ENCODE measurements around the gene U2SURP.
"Not testable (repeated sequence)": the region's sequence is repeated elsewhere in the genome, so short reads cannot be mapped to it uniquely, and the experiment has no call there.

The U2SURP gene

DNA sequence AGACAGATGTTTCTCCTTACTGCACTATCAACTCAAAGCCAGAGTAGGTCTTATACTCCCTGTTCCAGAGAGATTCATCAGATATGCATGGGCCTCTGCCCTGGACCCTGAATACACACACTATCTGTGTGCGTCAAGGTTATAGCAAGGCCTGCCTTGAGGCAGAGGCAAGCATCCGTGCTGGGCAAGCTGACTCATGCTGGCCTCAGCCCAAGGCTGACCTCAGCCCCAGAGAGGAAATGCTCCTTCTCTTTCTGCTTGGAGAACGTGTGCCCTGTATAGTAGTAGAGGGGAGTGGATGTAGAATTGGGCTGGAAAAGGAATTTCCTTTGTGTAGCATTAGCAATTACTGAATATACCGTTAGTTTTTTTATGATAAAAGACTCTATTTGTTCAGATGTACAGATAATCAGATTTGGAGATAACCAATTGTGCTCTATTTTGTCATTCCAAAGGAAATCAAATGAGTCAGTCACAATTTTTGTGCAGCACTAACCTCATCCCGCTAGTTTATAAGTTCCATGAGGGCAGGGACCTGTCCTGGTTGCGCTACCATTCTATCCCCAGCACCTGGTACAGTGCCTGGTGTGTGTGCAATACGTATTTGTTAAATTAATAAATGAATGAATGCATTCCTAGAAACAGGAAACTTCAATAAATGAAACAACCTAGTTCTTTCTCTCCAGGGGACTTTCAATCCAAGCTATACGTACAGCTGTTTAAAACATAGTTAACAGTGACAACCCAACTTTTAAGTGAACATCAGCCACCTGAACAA lies 24.6 kb upstream of the U2SURP start:
- no peak for DNase-seq (ENCODE audit: low read depth)

DNA sequence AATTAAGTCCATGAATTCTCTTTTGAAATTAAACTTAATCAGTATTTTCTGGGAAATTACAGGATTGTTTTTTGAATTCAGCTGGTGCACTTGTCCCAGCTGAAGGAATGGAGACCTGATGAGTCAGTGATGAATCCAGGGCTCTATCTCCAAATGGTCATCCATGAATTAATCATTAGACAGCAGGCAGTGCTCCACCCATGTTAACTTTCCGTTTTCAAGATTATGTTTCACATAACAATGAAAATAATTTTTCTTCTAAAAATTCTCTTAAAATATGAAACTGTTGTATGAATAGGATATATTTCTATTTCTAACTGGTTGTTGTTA lies 24.0 kb upstream of the U2SURP start:
- DNase-seq (ENCODE audit: low read depth) = no peak

GRCh38 chr3:142981108-142981507 lies 20.3 kb upstream of the U2SURP start:
- DNase-seq (ENCODE audit: low read depth) = no peak

DNA sequence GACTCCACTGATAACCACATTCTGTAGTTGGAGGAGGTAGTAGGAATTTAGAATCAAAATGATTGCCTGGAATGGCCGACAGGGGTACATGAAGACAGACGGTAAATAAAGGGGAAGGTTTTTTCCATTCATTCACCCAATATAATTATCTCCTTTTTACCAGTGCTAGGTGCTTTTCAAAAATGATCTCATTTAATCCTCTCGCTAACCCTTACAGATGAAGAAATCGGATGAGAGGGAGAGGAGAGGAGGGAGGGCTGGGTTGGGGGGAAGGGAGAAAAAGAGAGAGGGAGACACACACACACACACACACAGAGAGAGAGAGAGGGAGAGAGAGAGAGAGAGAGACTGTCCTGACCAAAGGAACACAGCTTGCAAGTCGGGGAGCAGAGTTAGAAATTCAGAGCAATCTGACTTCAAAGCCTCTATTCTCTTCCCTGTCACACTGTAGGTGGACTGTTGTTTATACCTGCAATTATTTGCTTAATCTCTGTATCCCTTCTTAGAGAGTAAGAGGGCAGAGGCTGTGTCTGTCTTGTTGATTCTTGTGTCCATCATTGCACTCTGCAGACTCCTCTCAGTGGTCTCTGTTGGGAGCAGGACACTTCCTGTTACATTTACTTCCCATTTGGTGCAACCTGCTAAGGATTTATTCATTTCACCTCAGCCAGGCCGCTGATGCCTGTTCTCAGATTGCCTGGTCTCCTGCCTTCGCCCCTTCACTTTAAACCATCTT lies 19.2 kb upstream of the U2SURP start:
- DNase-seq (ENCODE audit: low read depth) = no peak

GRCh38 chr3:142983318-142983717 lies 18.1 kb upstream of the U2SURP start:
- no peak for DNase-seq (ENCODE audit: low read depth)

- no peak for DNase-seq (ENCODE audit: low read depth)
These were observed 17.1 kb upstream of the U2SURP start for GRCh38 chr3:142984255-142984654.

- DNase-seq (ENCODE audit: low read depth) = no peak
These were observed 14.2 kb upstream of the U2SURP start for GRCh38 chr3:142987080-142987700.

- no peak for DNase-seq (ENCODE audit: low read depth)
These were observed 13.7 kb upstream of the U2SURP start for GRCh38 chr3:142987707-142988106.

GRCh38 chr3:142988221-142988620 lies 13.1 kb upstream of the U2SURP start:
- not testable (repeated sequence) for DNase-seq (ENCODE audit: low read depth)

DNA sequence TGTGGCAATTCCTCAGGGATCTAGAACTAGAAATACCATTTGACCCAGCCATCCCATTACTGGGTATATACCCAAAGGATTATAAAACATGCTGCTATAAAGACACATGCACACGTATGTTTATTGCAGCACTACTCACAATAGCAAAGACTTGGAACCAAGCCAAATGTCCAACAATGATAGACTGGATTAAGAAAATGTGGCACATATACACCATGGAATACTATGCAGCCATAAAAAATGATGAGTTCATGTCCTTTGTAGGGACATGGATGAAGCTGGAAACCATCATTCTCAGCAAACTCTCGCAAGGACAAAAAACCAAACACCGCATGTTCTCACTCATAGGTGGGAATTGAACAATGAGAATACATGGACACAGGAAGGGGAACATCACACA lies 12.5 kb upstream of the U2SURP start:
- not testable (repeated sequence) for DNase-seq (ENCODE audit: low read depth)

DNA sequence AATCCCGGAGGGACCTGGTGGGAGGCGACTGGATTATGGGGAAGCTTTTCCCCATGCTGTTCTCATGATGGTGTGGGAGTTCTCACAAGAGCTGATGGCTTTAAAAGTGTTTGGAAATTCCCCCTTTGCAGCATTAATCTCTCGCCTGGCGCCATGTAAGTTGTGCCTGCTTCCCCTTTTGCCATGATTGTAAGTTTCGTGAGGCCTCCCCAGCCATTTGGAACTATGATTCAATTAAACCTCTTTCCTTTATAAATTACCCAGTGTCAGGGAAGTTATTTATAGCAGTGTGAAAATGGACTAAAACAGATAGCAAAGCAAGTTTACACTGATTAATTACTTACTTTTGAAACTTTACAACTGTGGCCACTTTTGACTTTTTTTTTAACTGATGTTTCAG lies 10.6 kb upstream of the U2SURP start:
- DNase-seq (ENCODE audit: low read depth) = no peak

GRCh38 chr3:142992323-142992722 lies 9.0 kb upstream of the U2SURP start:
- no peak for DNase-seq (ENCODE audit: low read depth)

- no peak for DNase-seq (ENCODE audit: low read depth)
These were observed 7.4 kb upstream of the U2SURP start for GRCh38 chr3:142993958-142994442.

DNA sequence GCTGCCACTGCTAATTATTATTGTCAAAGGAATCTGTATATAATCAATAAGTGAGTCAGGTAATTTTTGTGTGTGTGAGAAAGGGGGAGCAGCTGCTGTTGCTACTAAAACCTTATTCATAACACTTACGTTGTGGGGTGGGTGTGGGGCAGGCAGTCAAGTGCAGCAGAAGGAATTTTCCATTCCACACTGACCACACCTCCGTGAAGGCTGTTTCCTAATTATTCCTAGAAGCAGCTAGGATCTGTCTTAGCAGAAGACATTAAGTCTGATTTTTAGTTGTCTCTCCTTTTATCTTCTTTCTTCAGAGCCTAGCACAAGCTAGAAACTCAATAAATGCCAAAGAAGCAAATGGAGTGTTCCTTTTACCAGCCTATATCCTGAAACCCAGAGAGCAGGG lies 4.0 kb upstream of the U2SURP start:
- no peak for DNase-seq (ENCODE audit: low read depth)

GRCh38 chr3:142998439-142998838 lies 2.9 kb upstream of the U2SURP start:
- no peak for DNase-seq (ENCODE audit: low read depth)

GRCh38 chr3:142999881-143000280 lies 1.5 kb upstream of the U2SURP start:
- DNase-seq (ENCODE audit: low read depth) = no peak

DNA sequence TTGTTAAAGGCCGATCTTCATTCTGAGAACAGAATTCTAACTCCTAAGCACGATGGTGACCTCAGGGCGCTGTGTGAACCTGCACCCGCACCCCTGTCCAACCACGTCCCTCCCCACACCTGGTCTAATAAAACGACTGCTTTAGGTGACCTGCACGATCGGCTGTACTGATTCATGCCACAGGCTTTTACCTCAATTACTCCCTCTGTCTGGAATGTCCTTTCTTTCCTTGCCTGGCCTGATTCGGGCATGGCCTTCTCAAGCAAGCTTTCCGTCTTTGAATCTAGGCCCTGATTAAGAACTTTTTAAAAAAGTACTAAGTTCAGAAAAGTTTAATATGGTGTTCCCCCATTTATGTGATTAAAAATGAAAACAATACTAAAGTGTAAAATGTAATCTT lies 842 bp upstream of the U2SURP start:
- no peak for DNase-seq (ENCODE audit: low read depth)

- DNase-seq (ENCODE audit: low read depth) = no peak
These were observed 369 bp upstream of the U2SURP start for GRCh38 chr3:143001034-143001368.

DNA sequence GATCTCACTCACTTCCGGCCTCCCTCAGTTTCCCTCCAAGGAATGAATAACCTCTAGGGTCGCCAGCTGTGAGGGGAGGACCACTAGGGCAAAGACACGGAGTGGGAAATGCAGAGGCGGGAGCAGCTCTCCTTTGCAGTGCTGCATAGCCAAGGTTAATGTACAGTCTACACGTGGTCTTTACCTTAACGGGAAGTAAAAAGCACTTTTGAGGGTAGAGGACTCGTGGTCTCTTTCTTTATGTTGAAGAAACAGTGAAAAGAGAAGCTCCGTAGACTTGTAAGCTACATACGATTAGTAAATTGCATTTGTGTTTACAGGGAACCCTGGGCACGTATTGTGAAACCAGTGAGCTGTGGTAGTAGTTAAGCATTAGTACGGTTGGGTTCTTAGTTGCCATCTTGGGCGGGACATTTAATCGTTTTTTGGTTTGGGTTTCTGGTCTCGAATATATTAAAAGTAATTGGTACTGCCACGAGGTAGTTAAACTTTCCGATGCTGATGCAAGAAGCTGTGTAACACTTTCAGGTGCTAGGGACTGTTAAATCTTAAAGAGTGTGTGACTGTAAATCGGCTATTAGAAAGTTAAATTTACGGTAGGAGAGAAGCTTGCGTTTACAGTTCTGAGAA lies 828 bp downstream of the U2SURP start:
- no peak for DNase-seq (ENCODE audit: low read depth)

GRCh38 chr3:143002727-143003126 lies 1.4 kb downstream of the U2SURP start:
- no peak for DNase-seq (ENCODE audit: low read depth)

- no peak for DNase-seq (ENCODE audit: low read depth)
These were observed 3.5 kb downstream of the U2SURP start for GRCh38 chr3:143004823-143005222.

GRCh38 chr3:143010024-143010423 lies 8.7 kb downstream of the U2SURP start:
- DNase-seq (ENCODE audit: low read depth) = no peak

DNA sequence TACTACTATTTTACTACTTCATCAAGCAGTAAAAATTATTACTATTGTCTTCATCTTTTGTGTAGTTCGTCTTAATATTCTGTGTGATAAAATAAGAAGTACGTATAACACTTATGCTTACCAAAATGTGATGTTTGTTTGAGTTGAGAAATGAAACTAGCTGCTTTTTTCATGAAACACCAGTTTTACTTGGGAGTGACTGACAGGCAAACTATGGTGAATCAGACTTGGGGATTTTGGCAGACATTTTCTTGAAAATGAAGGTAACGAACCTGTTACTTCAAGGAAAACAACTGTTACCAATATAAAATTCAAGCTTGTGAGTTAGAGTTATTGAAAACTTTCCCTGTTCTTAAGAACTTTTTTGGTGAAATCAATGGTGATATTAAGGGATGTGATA lies 10.3 kb downstream of the U2SURP start:
- DNase-seq (ENCODE audit: low read depth) = no peak
